DMS79 treated with DMSO at 0.1 percent for 48 hours (cell line): ENCODE measurements around the gene HGS.

Experiments used
- DNase-seq: peaks from one replicate; lab custom pipeline; 2025; lab: John Stamatoyannopoulos, UW

Gene HGS, protein sequence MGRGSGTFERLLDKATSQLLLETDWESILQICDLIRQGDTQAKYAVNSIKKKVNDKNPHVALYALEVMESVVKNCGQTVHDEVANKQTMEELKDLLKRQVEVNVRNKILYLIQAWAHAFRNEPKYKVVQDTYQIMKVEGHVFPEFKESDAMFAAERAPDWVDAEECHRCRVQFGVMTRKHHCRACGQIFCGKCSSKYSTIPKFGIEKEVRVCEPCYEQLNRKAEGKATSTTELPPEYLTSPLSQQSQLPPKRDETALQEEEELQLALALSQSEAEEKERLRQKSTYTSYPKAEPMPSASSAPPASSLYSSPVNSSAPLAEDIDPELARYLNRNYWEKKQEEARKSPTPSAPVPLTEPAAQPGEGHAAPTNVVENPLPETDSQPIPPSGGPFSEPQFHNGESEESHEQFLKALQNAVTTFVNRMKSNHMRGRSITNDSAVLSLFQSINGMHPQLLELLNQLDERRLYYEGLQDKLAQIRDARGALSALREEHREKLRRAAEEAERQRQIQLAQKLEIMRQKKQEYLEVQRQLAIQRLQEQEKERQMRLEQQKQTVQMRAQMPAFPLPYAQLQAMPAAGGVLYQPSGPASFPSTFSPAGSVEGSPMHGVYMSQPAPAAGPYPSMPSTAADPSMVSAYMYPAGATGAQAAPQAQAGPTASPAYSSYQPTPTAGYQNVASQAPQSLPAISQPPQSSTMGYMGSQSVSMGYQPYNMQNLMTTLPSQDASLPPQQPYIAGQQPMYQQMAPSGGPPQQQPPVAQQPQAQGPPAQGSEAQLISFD

DNA sequence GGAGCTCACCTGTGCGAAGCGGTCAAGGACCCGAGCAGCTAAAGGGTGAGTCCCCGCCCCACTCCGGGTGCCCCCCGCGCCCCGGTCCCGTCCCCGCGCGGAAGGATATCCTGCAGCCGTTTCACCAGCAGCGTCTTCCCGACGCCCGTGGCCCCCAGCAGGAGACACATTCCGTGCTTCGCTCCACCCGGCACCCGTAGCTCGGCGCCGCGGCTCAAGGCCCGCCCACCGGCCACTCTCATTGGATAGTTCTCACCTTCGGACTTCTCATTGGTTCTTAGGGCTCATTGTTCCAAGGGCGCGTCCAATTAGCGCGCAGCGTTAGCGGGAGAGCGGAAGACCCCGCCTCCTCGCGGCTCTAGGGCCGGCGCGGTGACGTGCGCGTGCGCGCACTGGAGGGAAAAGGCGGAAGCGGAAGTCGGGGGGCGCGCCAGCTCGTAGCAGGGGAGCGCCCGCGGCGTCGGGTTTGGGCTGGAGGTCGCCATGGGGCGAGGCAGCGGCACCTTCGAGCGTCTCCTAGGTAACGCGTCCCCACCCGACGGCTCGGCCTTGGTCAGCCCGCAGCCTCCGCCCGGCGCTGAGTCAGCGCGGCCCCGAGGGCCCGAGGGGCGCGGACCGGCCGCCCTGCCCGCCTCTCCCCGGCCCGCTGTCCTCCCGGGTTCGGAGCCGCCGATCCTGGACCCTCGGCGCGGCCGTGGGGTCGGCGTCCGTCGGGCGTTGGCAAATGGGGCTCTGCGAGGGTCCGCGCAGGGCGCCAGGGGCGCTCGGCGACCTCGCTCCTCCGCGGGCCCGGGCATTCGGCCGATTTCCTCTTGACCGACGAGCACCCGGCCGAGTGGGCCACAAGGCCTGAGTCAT lies at the start of gene HGS, which contains the start of gene ARL16:
HGS (plus strand) TSS at position 428 of the 858 bp plus-strand sequence; CDS start at position 484, 56 bp downstream.
ARL16 (minus strand) TSS at position 214 of the 858 bp plus-strand sequence; CDS start at position 170, 44 bp downstream.
- DNase-seq, result peak; percentile 84

DNA sequence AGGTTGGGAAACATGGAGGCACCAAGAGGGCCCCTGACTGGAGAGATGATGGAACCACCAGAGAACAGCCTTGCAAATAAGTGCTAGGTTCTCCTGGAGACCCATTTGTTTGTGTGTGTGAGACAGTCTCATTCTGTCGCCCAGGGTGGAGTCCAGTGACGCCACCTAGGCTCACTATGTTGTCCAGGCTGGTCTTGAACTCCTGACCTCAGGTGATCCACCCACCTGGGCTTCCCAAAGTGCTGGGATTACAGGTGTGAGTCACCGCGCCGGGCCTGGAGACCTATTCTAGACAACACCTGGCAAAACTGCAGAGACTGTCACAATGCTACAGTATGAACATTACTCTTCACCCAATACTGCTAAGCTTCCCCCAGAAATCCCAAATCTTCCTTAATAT lies 48.4 kb upstream of the HGS start:
- no peak for DNase-seq

DNA sequence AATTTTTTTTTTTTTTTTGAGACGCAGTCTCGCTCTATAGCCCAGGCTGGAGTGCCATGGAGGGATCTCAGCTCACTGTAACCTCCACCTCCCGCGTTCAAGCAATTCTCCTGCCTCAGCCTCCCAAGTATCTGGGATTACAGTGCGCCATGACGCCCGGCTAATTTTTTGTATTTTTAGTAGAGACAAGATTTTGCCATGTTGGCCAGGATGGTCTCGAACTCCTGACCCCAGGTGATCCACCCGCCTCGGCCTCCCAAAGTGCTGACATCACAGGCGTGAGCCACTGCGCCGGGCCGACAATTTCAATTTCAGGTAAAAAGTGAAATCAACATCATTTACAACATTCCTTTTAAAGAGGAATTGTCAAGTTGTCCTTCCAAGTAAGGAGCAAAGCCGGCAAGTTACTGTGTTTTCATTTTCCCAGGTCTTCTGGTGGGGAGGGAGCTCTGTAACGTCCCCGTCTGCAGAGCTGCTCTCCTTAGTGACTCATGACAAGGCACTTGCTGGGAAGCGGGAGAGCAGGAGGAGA lies 47.8 kb upstream of the HGS start:
- no peak for DNase-seq

DNA sequence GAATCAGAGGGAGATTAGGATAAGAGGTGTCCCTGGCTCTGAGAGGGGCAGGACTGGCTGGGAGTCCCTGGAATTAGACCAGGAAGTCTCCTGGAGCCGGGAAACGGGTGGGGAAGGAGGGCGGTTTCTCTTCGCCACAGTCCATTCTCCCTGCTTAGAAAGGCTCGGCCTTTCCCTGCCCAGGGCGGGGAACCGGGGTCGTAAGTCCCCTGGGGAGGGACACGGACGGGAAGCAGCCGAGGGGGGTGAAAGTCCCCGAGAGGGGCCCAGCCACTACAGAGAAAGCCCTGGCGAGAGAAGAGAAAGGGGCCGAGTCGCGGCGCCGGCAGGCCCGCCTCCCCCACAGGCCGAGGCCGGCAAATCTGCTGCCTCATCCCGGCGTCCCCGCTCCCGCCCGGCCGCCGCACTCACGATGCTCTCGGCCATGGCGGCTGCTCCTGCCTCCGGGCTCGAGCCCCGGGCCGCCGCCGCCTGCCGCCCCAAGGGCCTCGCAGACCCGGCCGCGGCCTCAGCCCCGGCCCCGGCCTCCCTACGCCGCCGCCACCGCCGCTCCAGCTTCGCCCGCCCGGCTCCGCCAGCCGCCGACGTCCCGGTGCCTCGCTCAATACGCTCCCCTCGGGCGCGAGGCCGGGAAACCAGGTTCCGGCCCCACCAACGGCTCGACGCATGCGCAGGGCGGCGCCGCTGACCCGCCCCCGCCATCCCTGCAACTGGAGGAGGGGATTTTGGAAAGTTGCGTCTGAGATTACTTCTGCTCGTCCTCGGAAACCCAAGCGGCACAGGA lies 47.1 kb upstream of the HGS start, which contains the start of the genes NPLOC4 and TSPAN10:
NPLOC4 (minus strand) TSS at position 608 of the 784 bp plus-strand sequence; CDS start at position 426, 182 bp downstream.
TSPAN10 (plus strand) TSS at position 692 of the 784 bp plus-strand sequence. CDS start 5,217 bp downstream, outside the sequence.
- DNase-seq, result peak; percentile 36

DNA sequence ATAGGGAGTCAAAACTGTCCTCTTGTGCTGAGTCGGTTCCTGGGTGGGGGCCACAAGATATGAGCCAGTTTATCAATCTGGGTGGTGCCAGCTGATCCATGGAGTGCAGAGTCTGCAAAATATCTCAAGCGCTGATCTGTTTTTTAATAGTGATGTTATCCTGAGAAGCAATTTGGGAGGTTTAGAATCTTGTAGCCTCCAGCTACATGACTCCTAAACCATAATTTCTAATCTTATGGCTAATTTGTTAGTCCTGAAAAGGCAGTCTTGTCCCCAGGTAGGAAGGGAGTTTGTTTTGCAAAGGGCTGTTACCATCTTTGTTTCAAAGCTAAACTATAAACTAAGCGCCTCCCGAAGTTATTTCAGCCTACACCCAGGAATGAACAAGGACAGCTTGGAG lies 45.1 kb upstream of the HGS start:
- no peak for DNase-seq

DNA sequence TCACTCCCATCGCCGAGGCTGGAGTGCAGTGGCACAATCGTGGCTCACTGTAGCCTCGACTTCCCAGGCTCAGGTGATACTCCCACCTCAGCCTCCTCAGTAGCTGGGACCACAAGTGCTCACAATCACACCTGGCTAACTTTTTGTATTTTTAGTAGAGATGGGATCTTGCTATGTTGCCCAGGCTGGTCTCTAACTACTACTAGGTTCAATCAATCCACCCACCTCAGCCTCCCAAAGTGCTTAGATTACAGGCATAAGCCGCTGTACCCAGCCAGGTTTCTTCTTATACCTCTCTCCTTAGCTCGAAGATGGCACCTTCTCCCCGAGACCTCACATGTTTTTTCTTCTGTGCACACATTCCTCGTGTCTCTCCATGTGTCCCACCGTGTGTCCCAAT lies 43.8 kb upstream of the HGS start:
- DNase-seq, result no peak

DNA sequence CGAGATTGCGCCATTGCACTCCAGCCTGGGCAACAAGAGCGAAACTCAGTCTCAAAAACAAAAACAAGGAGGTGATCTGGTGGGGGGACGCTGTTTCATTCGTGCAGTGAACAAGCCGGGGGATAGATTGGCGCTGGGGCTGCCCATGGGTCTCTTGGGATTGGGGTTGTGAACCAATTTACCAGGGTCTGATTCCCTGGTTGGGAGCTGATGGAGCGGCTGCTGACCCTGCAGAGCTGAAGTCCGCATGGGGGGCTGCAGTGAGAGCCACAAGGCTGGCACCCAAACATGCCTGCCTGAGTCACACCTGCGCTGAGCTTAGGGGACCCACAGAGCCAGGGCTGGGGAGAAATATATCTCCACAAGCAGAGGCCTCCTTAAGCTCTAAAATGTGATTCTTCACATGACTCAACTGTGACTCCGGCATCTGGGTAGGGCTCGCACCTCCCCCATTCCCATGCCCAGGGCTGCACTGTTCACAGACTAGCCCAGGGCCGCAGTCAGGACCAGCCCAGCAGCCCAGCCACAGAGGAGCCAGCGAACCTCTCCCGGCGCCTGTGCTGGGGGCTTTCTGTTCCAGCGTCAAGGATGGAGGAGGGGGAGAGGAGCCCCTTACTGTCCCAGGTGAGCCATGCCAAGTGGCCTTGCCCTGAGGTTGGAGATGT lies 41.9 kb upstream of the HGS start:
- no peak for DNase-seq

DNA sequence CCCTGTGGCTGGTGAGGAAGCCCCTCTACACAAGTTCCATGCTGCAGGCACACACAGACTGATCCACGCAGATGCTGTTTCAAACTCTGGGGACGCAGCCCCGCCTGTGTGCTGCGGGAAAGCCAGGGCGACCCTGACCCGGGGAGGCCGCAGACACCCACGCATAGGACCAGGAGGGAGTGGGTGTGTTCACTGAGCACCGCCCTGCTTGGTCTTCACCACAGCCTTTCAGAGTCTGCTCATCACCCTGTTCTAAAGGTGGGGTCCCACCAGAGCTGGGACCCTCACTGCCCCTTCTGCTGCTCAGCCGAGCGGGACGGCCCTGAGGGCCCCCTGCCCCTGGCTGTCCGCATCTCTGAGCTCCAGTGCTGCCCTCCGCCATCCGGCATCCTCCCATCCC lies 39.3 kb upstream of the HGS start:
- no peak for DNase-seq

DNA sequence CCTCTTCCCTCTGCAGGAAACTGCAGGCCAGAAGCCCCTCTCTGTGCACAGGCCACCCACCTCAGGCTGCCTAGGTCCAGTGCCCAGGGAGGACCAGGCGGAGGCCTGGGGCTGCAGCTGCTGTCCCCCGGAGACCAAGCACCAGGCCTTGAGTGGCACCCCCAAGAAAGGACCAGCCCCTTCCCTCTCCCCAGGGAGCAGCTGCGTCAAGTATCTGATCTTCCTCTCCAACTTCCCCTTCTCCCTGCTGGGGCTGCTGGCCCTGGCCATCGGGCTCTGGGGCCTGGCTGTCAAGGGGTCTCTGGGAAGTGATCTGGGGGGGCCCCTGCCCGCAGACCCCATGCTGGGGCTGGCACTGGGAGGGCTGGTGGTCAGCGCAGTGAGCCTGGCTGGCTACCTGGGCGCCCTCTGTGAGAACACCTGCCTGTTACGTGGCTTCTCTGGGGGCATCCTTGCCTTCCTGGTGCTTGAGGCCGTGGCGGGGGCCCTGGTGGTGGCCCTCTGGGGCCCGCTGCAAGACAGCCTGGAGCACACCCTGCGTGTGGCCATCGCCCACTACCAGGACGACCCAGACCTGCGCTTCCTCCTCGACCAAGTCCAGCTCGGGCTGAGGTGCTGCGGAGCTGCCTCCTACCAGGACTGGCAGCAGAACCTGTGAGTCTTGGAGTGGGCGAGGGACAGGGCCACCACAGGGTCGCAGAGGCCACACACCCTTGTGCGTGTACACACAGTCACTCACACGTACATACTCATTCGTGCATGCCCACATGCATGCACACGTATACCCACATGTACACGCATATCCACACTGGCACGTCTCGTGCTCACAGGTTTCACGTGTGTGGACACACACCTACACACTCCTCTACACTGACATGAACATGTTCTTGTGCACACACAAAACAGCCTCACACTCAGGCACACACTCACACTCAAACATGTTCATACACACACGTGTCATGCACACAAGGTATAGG lies 38.5 kb upstream of the HGS start:
- no peak for DNase-seq

DNA sequence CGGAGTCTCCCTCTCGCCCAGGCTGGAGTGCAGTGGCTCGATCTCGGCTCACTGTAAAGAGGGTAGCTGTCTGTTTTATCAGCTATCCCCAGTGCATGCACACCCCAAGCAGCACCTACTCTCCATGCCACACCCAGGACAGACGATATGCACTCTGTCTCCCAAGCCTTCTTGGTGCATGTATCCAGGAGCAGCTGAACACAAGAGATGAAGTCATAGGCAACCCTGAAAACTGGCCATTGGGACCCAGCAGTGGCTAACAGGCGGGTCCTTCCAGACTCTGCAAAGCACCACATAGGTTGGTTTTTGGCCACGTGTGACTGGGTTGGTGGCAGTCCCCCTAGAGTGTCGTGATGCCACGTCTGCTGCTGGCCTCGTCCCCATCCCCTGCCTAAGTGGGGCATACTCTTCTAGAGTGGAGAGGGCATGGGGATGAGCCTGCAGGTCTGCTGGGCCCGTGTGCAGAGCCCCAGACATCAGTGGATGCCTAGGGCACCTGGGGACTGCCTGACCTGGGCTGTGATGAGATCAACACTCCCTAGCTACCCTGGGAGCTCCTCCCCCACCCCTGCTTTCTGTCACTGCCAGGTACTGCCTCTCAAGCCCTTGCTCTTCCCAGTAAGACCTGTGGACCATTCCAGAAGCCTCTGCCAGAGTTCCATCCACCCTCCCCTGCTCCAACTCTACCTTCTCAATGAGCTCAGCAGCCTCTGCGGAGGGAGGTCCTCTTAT lies 36.8 kb upstream of the HGS start:
- no peak for DNase-seq

DNA sequence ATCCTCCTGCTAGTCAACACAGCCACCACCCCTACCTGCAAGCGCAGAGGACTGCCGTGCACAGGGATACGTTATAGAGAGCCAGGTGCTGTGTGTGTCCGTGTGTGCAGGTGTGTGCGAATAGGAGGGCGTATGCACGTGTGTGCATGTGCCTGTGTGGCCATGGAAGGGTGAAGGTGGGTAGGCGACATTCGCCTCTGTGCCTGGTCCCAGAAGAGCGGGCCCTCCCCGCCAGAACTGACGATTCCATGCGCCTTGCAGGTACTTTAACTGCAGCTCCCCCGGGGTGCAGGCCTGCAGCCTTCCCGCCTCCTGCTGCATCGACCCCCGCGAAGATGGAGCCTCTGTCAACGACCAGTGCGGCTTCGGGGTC lies 36.2 kb upstream of the HGS start:
- DNase-seq, result no peak

DNA sequence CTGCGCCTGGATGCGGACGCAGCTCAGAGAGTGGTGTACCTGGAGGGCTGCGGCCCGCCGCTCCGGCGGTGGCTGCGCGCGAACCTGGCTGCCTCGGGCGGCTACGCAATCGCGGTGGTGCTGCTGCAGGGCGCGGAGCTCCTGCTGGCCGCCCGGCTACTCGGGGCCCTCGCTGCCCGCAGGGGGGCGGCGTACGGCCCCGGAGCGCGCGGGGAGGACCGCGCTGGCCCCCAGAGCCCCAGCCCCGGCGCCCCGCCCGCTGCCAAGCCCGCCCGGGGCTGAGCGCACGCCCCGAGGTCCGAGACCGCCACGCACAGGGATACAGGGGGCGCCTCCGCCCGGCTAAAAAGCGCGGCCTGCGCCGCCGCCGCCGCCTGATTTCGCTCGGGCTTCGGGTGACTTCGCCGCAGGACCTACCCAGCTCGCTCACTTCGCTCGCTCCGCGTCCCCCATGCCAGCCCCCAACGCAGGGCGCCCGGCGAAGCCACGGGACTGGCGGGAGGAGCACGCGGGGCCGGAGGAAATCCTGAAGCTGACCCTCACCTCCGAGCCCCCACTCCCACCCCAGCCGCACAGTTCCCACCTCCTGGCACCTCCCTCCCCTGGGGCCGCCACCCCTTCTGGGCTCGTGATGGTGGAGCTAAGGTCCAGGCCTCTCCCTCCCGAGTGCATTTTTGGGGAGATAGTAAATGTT lies 35.7 kb upstream of the HGS start:
- DNase-seq, result no peak

DNA sequence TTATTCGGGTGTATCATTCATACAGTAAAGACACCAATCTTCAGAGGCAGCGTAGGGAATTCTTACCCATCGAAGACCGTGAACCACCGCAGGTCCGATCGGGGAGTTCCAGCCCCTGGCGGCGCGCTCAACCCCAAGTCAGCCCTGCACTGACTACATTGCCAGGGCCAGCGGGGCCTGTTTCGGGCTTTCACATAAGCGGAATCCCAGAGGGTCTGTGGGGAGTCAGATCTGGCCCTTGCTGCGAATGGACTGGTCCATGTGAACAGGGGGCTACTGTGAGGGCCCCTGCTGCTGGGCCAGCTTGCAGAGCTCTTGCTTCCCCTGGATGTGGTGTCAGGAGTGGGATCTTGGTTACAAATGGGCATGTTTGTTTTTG lies 35.1 kb upstream of the HGS start:
- DNase-seq, result no peak

DNA sequence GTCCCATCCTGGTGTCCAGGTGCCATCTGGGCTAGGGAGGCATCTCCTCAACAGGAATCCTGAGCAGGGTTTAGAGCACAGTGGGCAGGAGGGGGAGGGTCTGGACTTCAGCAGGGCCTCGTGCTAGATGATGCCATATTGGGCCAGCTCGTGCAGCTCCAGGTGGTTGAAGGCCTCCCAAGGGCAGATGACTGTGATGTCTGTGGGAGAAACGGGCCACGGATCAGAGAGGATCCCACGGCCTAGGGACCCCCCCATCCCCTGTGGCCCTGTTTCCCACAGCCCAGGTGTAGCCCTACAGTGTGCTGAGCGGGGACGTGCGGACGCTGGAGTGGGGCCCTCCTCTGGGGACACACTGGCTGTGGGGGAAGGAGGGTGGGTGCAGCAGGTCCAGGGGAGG lies 32.9 kb upstream of the HGS start:
- DNase-seq, result no peak

DNA sequence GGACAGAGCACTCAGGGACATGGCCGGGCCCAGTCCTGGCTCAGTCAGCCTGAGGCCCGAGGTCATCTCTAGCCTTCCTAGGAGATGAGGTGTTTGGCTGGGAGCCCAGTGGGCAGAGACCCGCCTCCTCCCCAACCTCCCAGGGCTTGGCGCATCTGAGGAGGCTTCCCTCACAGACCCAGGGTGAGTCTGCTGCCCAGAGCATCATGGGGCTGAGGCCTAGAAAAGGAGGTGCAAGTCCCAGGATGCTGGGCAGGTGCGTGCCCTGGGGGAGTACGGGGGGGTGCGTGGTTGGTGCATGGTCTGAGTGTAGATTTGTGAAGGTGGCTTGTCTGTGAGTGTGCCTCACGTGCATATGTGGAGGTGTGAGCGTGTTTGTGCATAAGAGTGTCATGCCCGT lies 32.1 kb upstream of the HGS start:
- no peak for DNase-seq

DNA sequence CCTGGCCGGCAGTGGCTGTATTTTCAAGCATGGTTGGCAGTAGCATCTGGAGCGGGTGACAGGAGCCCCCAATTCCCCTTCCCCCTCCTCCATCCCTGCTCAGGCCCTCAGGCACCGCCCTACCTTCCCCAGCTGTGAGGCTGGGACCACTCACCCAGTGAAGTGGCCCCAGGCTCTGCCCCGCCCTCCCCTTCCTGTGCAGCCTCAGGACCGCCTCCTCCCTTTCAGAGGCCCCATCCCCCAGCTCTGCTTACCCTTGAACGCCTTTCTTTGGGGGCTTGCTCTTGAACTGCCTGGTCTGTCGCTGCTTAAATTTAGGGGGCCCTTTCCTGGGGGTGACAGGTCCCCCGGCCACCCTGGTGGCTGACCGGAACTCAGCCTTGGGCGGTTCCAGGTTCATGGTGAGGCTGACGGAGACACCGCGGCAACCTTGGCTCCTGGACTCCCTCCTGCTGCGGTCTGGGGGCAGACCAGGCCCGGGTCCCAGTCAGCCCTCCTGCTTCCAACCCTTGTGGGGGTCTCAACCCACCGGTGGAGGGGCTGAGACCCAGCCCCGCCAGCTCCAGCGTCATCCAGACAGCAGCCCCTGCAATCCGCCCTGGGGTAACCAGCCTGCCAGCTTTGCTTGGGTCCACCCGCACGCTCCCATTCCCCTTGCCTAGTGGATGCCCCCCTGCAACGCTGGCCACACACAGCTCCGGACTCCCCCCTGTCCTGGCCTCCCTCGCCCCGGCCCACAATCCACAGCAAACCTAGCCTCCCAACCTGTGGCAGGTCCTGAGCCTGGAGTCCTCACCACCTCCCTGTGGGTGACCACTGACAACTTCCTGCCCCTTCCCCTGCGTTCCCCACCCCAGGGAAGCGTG lies 30.7 kb upstream of the HGS start:
- no peak for DNase-seq
